ENCODE data around the gene RAC3.

- no peak for TF ChIP-seq POLR2A (IDR thresholded peaks at IDR 0.05)
- TF ChIP-seq, protein P1, sequence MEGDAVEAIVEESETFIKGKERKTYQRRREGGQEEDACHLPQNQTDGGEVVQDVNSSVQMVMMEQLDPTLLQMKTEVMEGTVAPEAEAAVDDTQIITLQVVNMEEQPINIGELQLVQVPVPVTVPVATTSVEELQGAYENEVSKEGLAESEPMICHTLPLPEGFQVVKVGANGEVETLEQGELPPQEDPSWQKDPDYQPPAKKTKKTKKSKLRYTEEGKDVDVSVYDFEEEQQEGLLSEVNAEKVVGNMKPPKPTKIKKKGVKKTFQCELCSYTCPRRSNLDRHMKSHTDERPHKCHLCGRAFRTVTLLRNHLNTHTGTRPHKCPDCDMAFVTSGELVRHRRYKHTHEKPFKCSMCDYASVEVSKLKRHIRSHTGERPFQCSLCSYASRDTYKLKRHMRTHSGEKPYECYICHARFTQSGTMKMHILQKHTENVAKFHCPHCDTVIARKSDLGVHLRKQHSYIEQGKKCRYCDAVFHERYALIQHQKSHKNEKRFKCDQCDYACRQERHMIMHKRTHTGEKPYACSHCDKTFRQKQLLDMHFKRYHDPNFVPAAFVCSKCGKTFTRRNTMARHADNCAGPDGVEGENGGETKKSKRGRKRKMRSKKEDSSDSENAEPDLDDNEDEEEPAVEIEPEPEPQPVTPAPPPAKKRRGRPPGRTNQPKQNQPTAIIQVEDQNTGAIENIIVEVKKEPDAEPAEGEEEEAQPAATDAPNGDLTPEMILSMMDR (IDR thresholded peaks at IDR 0.05), result no peak
- TF ChIP-seq POLR2AphosphoS5 (IDR thresholded peaks at IDR 0.05), result no peak
Measured at GRCh38 chr17:82018989-82019689, 12.3 kb upstream of the RAC3 start.
